Measurements from ENCODE around the gene HMGN3. TPM values are rescaled to one million over a fixed set of nuclear protein-coding genes. Genes with fewer than 3 reads are reported as not detected.

Gene HMGN3
- total RNA-seq, 4 donors from 2014 or later: 9.4 to 33.5 (median 21.6) TPM

DNA sequence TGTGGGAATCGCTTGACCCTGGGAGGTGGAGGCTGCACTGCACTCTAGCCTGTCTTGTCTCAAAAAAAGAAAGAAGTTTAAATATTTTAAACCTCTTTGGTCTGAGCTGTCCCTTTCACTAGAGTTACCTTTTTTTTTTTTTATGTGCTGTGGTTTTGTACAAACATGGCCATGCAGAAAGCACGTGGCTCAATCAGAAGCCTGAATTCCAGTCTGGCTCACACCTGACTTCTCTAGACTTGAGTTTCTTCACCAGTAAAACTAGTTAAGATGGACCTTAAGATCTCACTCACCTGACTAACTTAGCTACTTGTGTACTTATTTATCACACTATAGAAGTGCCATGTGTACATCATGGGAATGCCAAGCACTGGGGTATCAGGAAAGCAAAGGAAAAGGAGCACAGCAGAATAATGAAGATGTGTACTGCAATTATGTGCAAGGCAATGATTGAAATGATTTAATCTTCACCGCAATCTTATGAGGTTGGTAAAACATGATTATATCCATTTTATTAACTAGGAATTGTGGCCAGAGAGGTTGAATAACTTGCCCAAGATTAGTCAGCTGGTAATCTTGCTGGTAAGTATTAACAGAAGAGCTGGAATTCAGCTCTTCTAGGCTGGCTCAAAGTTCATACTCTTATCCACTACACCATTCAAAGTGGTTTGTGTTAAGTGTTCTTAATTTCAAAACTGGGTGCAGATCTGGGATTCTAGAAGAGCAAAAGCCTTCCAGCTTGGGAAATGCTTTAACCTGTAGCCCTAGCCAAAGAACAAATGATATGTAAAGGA is 10.7 kb downstream of the HMGN3 start:
- intact Hi-C loops (cut with DNase I; ENCODE audit: low total_unique reads) (no loop called here), in situ Hi-C loops (cut with MboI; ENCODE audit: low pct_ligation_motif_present in 1 of 4, low pct_unique_long_range_greater_than_20kb in 1 of 4, low sequenced_read_pairs in 3 of 4) (no loop called here)
- TF ChIP-seq EP300 (IDR thresholded peaks at IDR 0.05; ENCODE audit: low read depth) (no peak), POLR2A (IDR thresholded peaks at IDR 0.05) (no peak), POLR2AphosphoS5 (IDR thresholded peaks at IDR 0.05) (no peak)
- TF ChIP-seq, protein P1, sequence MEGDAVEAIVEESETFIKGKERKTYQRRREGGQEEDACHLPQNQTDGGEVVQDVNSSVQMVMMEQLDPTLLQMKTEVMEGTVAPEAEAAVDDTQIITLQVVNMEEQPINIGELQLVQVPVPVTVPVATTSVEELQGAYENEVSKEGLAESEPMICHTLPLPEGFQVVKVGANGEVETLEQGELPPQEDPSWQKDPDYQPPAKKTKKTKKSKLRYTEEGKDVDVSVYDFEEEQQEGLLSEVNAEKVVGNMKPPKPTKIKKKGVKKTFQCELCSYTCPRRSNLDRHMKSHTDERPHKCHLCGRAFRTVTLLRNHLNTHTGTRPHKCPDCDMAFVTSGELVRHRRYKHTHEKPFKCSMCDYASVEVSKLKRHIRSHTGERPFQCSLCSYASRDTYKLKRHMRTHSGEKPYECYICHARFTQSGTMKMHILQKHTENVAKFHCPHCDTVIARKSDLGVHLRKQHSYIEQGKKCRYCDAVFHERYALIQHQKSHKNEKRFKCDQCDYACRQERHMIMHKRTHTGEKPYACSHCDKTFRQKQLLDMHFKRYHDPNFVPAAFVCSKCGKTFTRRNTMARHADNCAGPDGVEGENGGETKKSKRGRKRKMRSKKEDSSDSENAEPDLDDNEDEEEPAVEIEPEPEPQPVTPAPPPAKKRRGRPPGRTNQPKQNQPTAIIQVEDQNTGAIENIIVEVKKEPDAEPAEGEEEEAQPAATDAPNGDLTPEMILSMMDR (IDR thresholded peaks at IDR 0.05): no peak
- no peaks in the 10 kb centered on the region for H3K9me3 ChIP-seq
- 89 to 90% methylated on average over 3 of the region's 3 CpGs for WGBS, 2 donors (ENCODE audit: low coverage in 1 of 2)
- H3K27me3 ChIP-seq: no peaks in the 10 kb centered on the region
- H3K36me3 ChIP-seq: no peaks in the 10 kb centered on the region
- H3K27ac ChIP-seq: no peak overlapping the region
- H3K4me3 ChIP-seq: no peak overlapping the region
- H3K4me1 ChIP-seq: peaks cover 0 to 5% (median 0%) of the 10 kb centered on the region in 4 donors
- DNase-seq: no peak

DNA sequence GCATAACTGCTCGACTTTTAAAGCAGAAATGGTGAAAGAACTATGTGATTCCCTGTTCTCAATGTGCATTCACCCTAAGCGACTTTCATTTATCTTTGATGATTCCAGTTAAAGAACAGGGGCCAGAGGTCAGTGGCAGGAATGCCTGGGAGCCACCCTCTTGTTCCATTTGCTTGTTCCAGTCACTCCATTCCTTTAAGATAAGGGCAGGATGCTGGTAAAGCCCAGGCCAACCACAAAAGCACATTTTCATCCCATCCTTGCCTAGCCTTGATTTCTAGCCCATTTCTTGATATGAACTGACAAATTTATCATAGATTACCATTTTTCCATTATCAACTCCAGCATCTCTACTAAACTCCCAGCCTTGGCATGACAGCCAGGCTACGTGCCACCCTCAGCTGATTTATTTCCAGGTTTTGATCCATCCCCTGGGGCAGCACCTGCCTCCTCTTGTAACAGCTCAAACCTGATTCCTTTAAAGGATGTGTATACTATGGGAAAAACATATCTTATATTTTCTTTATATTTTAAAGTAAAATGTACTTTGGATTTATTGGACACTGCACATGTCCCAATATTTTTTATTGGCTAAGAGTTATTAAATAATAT is 19.2 kb downstream of the HMGN3 start:
- in situ Hi-C loops (cut with MboI; ENCODE audit: low pct_ligation_motif_present in 1 of 4, low pct_unique_long_range_greater_than_20kb in 1 of 4, low sequenced_read_pairs in 3 of 4): no loop called here
- DNase-seq: no peak

DNA sequence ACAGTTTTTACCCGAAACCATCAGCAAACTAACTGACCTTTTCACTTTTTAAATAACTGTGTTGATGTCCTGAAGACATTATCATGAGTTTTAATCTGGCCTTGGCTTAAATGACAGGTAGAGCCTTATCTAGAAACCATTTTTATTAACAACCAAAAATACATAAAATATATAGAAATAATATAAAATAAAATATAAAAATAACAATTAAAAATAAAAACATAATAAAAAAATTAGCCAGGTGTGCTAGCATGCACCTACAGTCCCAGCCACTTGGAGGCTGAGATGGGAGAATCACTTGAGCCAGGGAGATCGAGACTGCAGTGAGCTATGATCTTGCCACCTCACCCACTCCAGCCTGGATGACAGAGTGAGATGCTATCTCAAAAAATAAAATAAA is 21.6 kb downstream of the HMGN3 start:
- H3K4me3 ChIP-seq: no peak overlapping the region
- H3K36me3 ChIP-seq: no peaks in the 10 kb centered on the region
- TF ChIP-seq POLR2AphosphoS5 (IDR thresholded peaks at IDR 0.05) (no peak), POLR2A (IDR thresholded peaks at IDR 0.05) (no peak), EP300 (IDR thresholded peaks at IDR 0.05; ENCODE audit: low read depth) (no peak)
- TF ChIP-seq, protein P1 (IDR thresholded peaks at IDR 0.05): no peak
- no peak for DNase-seq
- H3K4me1 ChIP-seq: no peaks in the 10 kb centered on the region
- H3K9me3 ChIP-seq: no peaks in the 10 kb centered on the region
- in situ Hi-C loops (cut with MboI; ENCODE audit: low pct_ligation_motif_present in 1 of 4, low pct_unique_long_range_greater_than_20kb in 1 of 4, low sequenced_read_pairs in 3 of 4): no loop called here
- no peak overlapping the region for H3K27ac ChIP-seq
- no peaks in the 10 kb centered on the region for H3K27me3 ChIP-seq
- intact Hi-C loops (cut with DNase I; ENCODE audit: low total_unique reads): no loop called here
- 96 to 100% methylated on average over 2 of the region's 2 CpGs for WGBS, 2 donors (ENCODE audit: low coverage in 1 of 2)

More for the DNA sequence above, 19.2 kb downstream of the HMGN3 start:
- Histone ChIP-seq H3K27me3 (no peaks in the 10 kb centered on the region), H3K27ac (no peak overlapping the region), H3K9me3 (no peaks in the 10 kb centered on the region), H3K36me3 (no peaks in the 10 kb centered on the region), H3K4me3 (no peak overlapping the region), H3K4me1 (no peaks in the 10 kb centered on the region)
- intact Hi-C loops (cut with DNase I; ENCODE audit: low total_unique reads): no loop called here
- 79 to 92% methylated on average over 3 of the region's 3 CpGs for WGBS, 2 donors (ENCODE audit: low coverage in 1 of 2)
- TF ChIP-seq, protein P1 (IDR thresholded peaks at IDR 0.05): no peak
- TF ChIP-seq EP300 (IDR thresholded peaks at IDR 0.05; ENCODE audit: low read depth) (no peak), POLR2A (IDR thresholded peaks at IDR 0.05) (no peak), POLR2AphosphoS5 (IDR thresholded peaks at IDR 0.05) (no peak)

DNA sequence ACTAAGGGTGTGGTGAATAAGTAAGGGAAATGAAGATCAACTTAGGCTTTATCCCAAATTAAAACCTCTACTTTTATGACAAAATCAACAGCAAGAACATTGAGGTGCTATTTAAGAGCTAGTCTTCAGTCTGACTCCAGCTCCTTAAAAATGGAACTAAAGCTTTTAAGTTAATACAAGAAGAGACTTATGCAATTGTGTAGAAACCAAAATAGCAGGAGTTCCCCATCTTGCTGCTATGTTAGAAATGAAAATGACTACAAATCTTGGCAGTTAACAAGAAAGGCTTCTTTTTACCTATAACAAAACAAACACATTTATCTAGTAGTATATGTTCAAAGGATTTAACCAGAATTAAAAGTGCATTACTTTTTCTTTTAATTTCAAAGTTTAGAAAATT is 25.7 kb downstream of the HMGN3 start:
- no peak overlapping the region for H3K27ac ChIP-seq
- H3K4me1 ChIP-seq: no peaks in the 10 kb centered on the region
- H3K27me3 ChIP-seq: no peaks in the 10 kb centered on the region
- H3K9me3 ChIP-seq: no peaks in the 10 kb centered on the region
- TF ChIP-seq POLR2AphosphoS5 (IDR thresholded peaks at IDR 0.05) (no peak), POLR2A (IDR thresholded peaks at IDR 0.05) (no peak), EP300 (IDR thresholded peaks at IDR 0.05; ENCODE audit: low read depth) (no peak)
- TF ChIP-seq, protein P1 (IDR thresholded peaks at IDR 0.05): no peak
- in situ Hi-C loops (cut with MboI; ENCODE audit: low pct_ligation_motif_present in 1 of 4, low pct_unique_long_range_greater_than_20kb in 1 of 4, low sequenced_read_pairs in 3 of 4): no loop called here
- intact Hi-C loops (cut with DNase I; ENCODE audit: low total_unique reads): no loop called here
- no peaks in the 10 kb centered on the region for H3K36me3 ChIP-seq
- no peak for DNase-seq
- no peak overlapping the region for H3K4me3 ChIP-seq
